Measurements from ENCODE around the gene DHX8. TPM values are rescaled to one million over a fixed set of nuclear protein-coding genes. Genes with fewer than 3 reads are reported as not detected.
"Not testable (repeated sequence)": the region's sequence is repeated elsewhere in the genome, so short reads cannot be mapped to it uniquely, and the experiment has no call there.

Gene DHX8
- total and polyA plus RNA-seq, 10 of the 15 experiments (the other 5 are each of a cell fraction or from before 2014, with no cell fraction given) = 27.6 to 50.4 (median 35.7) TPM

DNA sequence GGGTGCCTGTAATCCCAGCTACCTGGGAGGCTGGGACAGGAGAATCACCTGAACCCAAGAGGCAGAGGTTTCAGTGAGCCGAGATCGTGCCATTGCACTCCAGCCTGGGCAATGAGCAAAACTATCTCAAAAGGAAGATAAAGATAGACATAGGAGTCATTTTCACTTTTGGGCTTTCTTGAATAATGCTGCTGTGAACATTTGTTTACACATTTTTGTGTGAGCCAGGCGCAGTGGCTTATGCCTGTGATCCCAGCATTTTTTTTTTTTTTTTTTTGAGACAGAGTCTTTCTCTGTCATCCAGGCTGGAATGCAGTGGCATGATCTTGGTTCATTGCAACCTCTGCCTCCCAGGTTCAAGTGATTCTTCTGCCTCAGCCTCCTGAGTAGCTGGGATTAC lies 27.4 kb downstream of the DHX8 start:
- H3K36me3 ChIP-seq (ENCODE audit: control insufficient read depth in 2 of 2, insufficient read depth in 2 of 2, low read length in 1 of 2) = peaks cover 3 to 11% of the 10 kb centered on the region in 2 experiments
- intact Hi-C loops (cut with micrococcal nuclease; ENCODE audit: unreplicated experiment); DNase-seq (ENCODE audit: low read depth, low spot score); POLR2A ChIA-PET; H2AFZ ChIP-seq (ENCODE audit: control insufficient read depth, low read depth, low read length); H3K27ac ChIP-seq (ENCODE audit: control insufficient read depth, insufficient read depth); H3K4me1 ChIP-seq (ENCODE audit: control insufficient read depth, insufficient read depth, low read length); SMC1A ChIA-PET (ENCODE audit: uncharacterized antibody, unreplicated experiment); H3K9me3 ChIP-seq (replicated peaks; ENCODE audit: control insufficient read depth, insufficient read depth, low read length); in situ Hi-C loops (cut with MboI); ATAC-seq; H3K4me2 ChIP-seq (ENCODE audit: control insufficient read depth, insufficient read depth); RAD21 ChIA-PET (ENCODE audit: unreplicated experiment); H3K27me3 ChIP-seq (replicated peaks in 1 of 2; ENCODE audit: control insufficient read depth in 2 of 2, insufficient read depth in 2 of 2, low read length in 1 of 2); H3K79me2 ChIP-seq (ENCODE audit: control insufficient read depth, insufficient read depth, low read length); H4K20me1 ChIP-seq (ENCODE audit: control insufficient read depth, insufficient read depth); H3K9ac ChIP-seq (ENCODE audit: control insufficient read depth, insufficient read depth, low read length); BruUV-seq (replicated peaks); FAIRE-seq; CTCF ChIA-PET; H3K4me3 ChIP-seq: not testable (repeated sequence)
- 94% methylated on average over 3 of the region's 3 CpGs for WGBS (ENCODE audit: insufficient coverage, insufficient replicate concordance, low lambda C conversion rate, missing lambda C conversion rate)

- ChIA-PET SMC1A (ENCODE audit: uncharacterized antibody, unreplicated experiment) (interaction anchor here (1.1 to 8.1 kb wide), 4 partner anchors 11 to 159 kb away, joined by 4 to 118 read pairs (median 12); partner anchors contain the start of gene DHX8), POLR2A (interaction anchor here (1.2 kb wide), 1 partner anchor 31 kb away, joined by 3 read pairs; the partner anchor contains the start of gene ETV4), CTCF (interaction anchor here (0.8 to 1.9 kb wide), 4 partner anchors 28 to 251 kb away, joined by 3 to 5 read pairs (median 4); no protein-coding TSS in a partner anchor), RAD21 (ENCODE audit: unreplicated experiment) (interaction anchor here (1.0 to 1.1 kb wide), 3 partner anchors 32 to 158 kb away, joined by 4 read pairs; partner anchors contain the start of gene DHX8)
- Histone ChIP-seq H2AFZ (ENCODE audit: control insufficient read depth, low read depth, low read length) (no peak overlapping the region), H3K79me2 (ENCODE audit: control insufficient read depth, insufficient read depth, low read length) (no peaks in the 10 kb centered on the region), H4K20me1 (ENCODE audit: control insufficient read depth, insufficient read depth) (no peaks in the 10 kb centered on the region), H3K4me1 (ENCODE audit: control insufficient read depth, insufficient read depth, low read length) (peaks cover 20% of the 10 kb centered on the region), H3K4me2 (ENCODE audit: control insufficient read depth, insufficient read depth) (no peak overlapping the region), H3K27me3 (replicated peaks in 1 of 2; ENCODE audit: control insufficient read depth in 2 of 2, insufficient read depth in 2 of 2, low read length in 1 of 2) (no peaks in the 10 kb centered on the region), H3K4me3 (no peak overlapping the region), H3K9ac (ENCODE audit: control insufficient read depth, insufficient read depth, low read length) (no peak overlapping the region), H3K27ac (ENCODE audit: control insufficient read depth, insufficient read depth) (no peak overlapping the region), H3K9me3 (replicated peaks; ENCODE audit: control insufficient read depth, insufficient read depth, low read length) (no peaks in the 10 kb centered on the region), H3K36me3 (ENCODE audit: control insufficient read depth in 2 of 2, insufficient read depth in 2 of 2, low read length in 1 of 2) (peaks cover 9 to 16% of the 10 kb centered on the region in 2 experiments; a peak in 3 of 4 replicates)
- 100% methylated on average over 1 of the region's 1 CpG for WGBS (ENCODE audit: insufficient coverage, insufficient replicate concordance, low lambda C conversion rate, missing lambda C conversion rate)
- in situ Hi-C loops (cut with MboI) (no loop called here), intact Hi-C loops (cut with micrococcal nuclease; ENCODE audit: unreplicated experiment) (loop anchor here (2.0 to 5.0 kb wide), 2 partner anchors 157 to 262 kb away; partner anchors contain the start of gene DUSP3)
- no peak for DNase-seq (ENCODE audit: low read depth, low spot score)
- no peak for ATAC-seq
- TF ChIP-seq EGR1 (IDR thresholded peaks at IDR 0.05; ENCODE audit: borderline replicate concordance in 1 of 2, low read depth in 2 of 2, low read length in 2 of 2) = no peak
- TF ChIP-seq MYC (IDR thresholded peaks at IDR 0.05; ENCODE audit: insufficient read depth, insufficient read length, insufficient replicate concordance, low read length, severe bottlenecking) = no peak
- TF ChIP-seq GATAD2B (conservative IDR thresholded peaks at IDR 0.05; ENCODE audit: low read depth) = no peak
- TF ChIP-seq PML (IDR thresholded peaks at IDR 0.05; ENCODE audit: low read length) = no peak
- no peak for TF ChIP-seq POLR2AphosphoS5 (IDR thresholded peaks at IDR 0.05; ENCODE audit: low read length)
- TF ChIP-seq NRF1 (conservative IDR thresholded peaks at IDR 0.05; ENCODE audit: low read depth, low read length) = no peak
- no peak for TF ChIP-seq KDM1A (IDR thresholded peaks at IDR 0.05; ENCODE audit: borderline replicate concordance)
- FAIRE-seq = no peak
- no TSS peak for BruUV-seq (replicated peaks)
Measured at GRCh38 chr17:43515656-43516055, 31.9 kb downstream of the DHX8 start.
